AG08395 (cell line): ENCODE results near the gene ARL3.
A peak's percentile ranks its signal among the peaks of the same experiment; 100 is the strongest.
"Not testable (repeated sequence)": the region's sequence is repeated elsewhere in the genome, so short reads cannot be mapped to it uniquely, and the experiment has no call there.

Experiments used
- DNase-seq: peaks from one replicate; pipeline ENCODE4 v3.0.0; 2012; ENCODE audit warnings: mixed read lengths, low spot score

The ARL3 gene

DNA sequence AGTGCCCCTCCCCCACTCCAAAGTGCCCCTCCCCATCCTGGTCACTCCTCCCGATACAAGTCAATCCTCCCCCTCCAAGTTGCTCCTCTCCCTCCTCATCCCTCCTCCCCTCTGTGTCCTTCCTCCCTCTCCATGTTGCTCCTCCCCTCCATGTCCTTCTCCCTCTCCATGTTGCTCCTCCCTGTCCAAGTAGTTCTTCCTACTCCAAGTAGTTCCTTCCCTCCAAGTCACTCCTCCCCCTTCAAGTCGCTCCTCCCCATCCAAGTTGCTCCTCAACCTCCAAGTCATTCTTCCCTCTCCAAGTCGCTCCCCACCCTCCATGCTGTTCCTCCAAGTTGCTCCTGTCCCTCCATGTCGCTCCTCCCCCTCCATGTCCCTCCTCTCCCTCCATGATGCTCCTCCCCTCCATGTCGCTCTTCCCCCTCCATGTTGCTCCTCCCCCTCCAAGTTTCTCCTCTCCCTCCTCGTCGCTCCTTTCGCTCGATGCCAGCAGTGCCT is 20.9 kb upstream of the ARL3 start:
- DNase-seq: peak; percentile 38

DNA sequence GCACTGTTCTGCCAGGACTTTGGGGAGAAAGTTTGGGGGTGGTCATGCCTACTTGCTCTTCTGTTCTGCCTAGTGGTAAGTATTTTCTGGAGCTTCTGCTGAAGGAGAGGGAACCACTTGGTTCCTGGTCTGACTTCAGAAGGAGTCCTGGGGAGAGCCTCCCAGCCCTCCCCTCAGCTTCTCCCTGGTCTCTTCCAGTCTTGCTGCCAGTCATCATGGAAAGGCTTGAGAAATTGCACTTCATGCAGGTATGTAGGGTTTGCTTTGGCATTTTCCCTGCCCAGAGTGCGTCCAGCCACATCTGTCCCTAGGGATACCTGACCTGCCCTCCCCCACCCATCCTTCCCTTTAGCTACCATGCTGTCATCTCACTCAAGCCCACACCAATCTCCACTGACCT is 18.5 kb upstream of the ARL3 start:
- DNase-seq: no peak

DNA sequence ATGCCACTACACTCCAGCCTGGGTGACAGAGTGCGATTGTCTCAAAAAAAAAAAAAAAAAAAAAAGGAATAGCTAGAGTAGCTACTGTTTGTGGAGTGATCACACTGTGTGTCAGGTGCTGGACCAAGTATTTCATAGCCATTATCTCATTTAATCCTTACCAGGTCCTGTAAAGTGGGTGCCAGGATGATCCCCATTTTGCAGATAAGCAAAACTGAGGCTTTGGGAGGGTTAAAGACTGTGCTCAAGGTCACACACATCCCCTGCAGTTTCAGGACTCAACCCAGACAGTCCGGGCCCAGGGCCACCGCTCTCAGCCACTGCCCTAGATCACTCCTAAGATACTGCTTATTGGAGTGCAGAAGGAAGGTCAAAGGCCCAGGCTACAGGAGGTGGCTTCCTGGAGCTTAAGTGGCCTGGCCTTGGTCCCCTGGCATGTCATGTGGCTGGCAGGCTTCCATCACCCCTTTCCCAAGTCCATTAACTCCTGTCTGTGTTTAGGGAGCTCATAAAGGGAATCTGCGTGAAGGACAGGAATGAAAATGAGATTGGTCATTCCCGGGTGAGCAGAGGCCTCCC is 17.1 kb upstream of the ARL3 start:
- DNase-seq: no peak

DNA sequence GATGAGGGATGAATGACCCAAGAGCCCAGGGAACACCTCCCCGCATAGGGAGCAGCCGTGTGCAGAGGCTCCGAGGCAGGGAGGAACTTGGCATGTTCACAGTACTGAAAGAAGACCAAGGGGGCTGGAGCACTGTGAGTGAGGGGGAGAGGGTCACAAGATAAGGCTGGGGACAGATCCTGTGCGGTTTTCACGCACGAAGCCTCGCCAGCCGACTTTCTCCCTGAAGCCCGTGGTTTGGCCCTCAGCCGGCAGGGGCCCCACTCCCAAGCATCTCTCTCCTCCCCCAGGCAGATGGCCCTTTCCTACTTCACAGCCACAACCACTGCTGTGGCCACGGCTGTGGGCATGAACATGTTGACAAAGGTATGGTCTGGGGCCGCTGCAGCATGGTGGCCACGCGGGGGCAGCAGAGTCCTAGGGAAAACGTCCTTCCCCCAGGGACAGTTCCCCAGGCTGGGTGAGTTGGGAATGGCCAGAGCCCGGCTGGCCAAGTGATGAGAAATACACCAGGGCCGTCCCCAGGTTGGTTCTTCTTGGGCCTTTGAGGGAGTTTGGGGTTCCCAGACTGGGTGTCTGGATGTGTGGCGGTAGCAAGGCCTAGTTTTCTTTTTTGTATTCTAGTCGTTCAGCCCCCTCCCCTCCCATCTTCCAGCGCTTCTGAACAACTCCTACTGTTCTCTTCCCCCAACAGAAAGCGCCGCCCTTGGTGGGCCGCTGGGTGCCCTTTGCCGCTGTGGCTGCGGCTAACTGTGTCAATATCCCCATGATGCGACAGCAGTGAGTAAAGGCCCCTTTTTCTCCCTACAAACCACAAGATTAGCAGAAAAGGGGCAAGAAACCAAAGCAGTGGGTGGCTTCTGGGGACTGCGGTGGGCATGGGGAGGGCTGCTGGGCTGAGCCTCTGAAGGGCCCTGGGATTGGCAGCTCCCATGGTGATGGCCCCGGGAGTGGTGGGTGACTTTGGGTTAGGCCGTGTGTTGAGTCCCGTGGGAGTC is 15.1 kb upstream of the ARL3 start:
- DNase-seq: peak; percentile 92

DNA sequence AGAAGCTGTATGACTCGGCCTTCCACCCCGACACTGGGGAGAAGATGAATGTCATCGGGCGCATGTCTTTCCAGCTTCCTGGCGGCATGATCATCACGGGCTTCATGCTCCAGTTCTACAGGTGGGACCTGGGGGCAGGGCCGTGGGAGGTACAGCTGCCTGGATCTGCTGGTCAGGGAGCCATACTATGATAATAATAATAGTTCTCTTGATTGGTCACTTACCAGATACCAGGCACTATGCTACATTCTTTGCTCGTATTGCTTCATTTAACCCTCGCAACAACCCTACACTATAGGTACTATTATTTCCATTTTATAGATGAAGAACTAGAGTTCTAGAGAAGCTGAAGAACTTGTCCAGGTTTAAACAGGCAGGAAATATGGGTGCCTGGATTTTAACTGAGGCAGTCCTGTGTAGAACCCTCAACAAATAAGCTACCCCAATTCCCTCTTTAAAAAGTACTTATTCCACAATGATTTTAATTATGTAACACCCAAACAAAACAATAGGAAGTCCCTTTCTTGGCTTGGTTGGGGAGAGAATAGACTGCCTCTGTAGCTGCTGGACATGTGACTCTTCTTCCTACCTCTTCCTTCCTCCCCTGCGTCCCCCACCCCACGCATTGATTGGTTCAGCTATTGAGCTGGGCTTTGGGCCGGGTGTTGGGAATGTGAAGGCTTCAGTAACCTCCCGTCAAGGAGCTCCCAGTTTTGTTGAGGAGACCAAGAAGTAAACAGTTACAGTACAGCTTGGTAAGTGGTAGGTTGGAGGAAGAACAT is 13.0 kb upstream of the ARL3 start:
- DNase-seq: no peak

DNA sequence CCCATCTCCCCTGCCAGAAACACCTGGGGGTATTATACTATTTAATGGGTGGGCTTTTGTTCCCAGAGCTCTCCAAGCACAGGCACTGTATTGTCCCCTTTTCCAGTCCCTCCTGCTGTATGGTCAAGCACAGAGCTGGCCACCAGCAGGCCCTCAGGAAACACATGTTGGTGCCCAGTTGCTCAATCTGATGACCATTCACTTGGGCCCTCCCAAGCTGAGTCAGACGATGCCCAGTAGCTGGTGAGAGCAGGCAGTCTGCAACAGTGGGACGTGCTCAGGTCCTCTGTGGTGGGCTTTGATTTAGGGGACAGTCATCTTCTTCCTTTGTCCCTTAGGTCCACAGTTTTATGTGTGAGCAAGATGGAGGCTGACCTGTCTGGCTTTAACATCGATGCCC is 12.1 kb upstream of the ARL3 start:
- DNase-seq: peak; percentile 55

DNA sequence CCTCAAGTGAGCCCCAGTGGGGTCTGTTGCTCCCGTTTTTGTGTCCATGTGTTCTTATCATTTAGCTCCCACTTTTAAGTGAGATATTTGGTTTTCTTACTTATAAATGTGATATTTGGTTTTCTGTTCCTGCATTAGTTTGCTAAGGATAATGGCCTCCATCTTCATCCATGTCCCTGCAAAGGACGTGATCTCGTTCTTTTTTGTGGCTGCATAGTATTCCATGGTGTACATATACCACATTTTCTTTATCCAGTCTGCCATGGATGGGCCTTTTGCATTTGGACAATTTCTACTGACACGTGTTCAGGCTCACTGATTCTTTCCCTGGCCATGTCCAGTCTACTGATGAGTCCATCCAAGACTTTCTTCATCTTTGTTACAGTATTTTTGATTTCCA is 9.8 kb upstream of the ARL3 start:
- DNase-seq: no peak

DNA sequence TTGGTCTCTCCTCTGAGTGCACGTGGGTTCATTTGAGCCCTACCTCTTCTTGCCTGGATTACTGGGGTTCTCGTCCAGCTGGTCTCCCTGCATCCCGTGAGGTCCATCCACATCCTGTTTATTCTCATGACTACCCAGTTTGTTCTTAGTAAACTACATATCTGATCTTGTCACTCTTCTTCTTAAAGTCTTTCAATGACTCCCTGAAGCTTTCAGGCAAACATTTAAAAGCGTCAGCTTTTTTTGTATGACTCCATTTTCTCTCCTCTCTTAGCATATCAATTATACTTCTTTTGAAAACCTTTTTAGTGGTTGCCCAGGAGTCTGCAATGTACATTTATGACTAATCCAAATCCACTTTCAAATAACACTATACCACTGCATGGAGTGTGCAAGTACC is 7.8 kb upstream of the ARL3 start:
- DNase-seq: no peak

DNA sequence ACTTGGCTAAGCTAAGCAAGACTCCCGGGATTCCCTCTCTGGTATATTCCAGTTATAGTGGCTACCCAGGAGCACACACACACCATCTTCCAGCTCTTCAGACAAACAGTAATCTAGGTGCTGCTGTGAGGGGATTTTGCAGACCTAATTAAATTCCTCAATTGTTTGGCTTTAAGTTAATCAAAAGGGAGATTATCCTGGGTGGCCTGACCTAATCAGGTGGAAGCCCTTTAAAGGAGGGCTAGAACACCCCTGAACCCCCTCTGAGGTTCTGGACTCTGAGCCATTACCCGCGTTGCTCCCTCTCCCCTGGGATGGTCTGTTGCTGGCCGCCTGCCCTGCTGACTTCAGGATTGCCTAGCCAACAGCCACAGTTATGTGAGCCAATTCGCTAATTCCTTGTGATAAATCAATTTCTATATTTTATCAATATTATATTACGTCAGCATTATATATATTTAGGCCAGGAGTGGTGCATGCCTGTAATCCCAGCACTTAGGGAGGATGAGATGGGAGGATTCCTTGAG is 6.6 kb upstream of the ARL3 start:
- DNase-seq: no peak

DNA sequence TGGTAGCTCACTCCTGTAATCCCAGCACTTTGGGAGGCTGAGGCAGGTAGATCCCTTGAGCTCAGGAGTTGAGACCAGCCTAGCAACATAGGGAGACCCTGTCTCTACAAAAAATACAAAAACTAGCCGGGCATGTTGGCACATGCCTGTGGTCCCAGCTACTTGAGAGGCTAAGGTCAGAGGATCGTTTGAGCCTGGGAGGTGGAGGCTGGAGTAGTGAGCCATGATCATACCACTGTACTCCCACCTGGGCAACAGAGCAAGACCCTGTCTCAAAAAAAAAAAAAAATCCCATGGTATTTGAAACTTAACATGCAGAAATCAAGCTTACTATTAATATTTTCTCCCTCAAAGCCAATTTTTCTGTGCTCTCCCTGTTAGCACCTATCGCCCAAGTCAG is 6.1 kb upstream of the ARL3 start:
- no peak for DNase-seq

DNA sequence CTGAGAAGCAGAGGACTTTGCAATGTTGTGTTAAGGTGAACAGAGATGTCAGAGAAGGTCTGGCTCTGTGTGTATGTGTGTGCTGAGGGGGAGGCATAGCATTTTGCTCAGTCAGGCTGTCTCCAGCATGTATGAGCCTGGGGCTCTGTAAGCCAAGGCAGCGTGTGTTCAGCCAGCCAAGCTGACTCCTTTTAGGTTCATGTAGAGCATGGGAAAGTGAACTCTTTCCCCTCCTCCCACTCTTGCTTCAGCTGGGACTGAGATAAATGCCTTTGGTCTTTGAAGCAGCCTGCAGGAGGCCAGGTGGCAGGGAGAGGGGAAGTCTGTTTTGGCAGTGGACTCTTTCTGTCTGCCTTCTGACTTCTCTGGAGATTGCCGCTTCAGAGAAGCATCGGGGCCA is 4.0 kb upstream of the ARL3 start:
- no peak for DNase-seq

DNA sequence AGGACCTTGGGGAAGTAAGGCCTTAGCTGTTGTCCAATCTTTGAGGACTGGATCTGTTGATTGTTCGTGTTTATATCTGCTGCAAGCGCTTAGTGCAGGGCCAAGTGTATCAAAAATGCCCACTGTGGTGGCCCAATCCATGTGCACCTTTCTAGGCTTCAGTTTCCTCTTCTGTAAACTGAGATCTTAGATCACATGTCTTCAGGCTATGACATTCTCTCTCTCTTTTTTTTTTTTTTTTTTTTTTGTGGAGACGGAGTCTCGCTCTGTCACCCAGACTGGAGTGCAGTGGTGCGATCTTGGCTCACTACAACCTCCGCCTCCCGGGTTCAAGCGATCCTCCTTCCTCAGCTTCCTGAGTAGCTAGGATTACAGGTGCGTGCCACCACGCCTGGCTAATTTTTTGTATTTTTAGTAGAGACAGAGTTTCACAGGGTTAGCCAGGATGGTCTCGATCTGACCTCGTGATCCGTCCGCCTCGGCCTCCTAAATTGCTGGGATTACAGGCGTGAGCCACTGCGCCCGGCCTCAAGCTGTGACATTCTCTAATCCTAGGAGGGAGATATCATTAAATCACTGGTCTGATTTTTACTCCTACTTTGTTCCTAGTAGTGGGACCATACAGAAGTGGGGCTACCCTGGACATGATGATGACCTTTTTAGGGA is 2.8 kb upstream of the ARL3 start:
- DNase-seq: not testable (repeated sequence)

DNA sequence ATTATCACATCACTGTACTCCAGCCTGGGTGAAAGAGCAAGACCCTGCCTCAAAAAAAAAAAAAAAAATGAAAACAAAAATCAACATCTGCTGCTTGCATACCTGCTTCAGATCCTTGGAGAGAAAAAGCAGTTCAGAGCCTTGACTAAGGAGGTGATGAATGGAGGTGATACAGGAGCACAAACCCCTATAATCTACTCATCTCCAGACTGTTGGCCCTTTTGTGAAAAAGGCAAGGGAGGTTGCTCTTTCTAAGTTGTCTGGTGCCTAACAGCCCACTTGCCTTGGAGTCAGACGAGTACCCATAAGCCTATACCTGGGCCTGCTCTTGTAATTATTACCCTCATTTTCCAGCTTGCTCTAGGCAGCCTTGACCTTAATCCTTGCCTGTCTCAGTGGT is 1.7 kb upstream of the ARL3 start:
- DNase-seq: no peak

DNA sequence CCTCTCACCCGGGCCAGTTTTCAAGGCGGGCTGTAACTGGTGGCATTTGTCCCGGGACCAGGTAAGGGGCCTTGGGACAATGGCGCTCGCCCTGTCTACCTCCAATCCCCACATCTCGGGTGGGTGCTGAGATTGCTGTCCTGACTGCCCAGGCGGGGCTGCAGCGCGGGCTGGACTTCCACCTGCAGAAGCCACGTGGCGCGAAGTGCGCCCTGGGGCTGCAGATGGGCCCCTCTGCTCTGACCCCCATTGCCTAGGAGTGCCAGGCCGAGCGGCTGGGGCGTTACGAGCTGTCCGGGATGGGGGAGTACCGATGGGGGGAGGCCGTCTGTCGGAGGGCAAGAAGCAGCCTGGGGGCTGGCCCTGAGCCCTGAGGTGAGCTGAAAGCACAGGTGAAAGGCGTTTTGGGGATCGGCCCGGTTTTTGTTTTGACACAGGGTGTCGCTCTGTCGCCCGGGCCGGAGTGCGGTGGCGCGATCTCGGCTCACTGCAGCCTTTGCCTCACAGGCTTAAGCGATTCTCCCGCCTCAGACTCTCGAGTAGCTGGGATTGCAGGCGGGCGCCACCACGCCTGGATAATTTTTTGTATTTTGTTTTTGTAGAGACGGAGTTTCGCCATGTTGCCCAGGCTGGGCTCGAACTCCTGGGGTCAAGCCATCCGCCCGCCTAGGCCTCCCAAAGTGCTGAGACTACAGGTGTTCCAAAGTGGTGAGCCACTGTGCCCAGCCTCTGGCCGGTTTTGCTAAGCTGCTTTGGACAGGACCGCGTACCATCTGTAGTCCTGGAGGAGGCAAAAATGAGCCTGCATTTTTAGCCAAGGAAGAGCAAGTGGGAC is 641 bp upstream of the ARL3 start, which contains the start of gene SFXN2:
SFXN2 (plus strand) TSS at position 16 of the 835 bp plus-strand sequence. CDS start 12,001 bp downstream, outside the sequence.
- DNase-seq: no peak

DNA sequence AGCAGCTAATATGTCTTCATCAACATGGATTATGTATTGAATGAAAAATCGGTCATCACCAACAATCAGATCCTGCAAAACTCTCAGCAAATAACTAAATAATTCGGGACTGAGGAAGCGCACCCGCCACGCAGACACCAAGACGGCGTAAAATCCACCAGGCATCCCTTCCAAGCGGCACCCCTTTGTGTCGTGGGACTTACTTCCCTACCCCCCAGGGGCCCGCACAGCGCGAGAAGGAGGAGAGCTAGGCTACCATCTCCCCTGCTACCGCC is 721 bp downstream of the ARL3 start:
- DNase-seq: no peak

DNA sequence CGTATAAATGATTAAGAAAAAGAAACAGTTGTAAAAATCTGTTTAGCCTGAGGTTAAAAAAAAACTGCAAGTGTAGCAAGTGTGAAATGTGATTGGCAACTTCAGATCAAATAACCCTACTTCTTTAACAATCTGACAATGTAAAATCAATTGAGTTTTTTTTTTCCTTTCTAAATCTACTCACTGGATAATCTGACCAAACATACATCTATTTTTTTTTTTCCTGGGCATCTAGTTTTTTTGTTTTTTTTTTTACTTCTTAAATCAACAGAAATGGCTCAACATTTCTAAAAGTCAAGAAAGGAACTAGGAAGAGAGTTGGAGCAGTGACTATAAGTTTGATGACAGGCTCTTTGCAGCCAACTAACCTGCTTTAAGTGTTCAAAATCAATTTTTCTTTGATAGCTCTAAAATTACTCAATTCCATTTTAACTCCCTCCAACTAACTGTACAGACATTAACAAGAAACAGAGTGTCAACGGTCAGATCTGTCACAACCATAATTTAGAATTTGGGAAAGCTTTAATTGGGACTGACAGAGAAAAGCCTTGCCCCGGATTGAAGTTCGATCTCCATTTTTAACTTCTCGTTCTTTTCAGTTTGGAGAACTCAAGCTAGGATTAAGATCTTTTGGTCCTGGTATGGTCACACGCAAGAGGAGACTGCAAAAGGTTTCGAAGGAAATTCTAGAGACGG is 1.2 kb downstream of the ARL3 start:
- no peak for DNase-seq

DNA sequence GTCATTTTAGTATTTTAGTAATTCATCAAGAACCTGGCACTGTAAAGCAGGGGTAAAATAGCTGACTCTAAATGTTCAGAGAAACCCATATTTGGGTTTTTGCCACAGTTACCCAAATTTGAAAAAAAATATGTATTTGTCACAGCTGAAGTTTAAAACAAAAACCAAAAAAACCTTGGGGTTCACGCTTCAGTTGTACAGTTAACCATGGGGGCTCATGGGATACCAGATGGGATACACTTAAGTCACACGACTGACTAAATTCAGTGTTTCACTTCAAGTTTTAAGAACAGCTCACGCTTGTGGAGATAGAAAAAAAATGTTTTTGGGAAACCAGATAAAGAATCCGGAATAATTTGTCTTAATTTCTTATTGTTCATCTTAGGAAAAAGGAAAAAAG is 2.1 kb downstream of the ARL3 start:
- no peak for DNase-seq

DNA sequence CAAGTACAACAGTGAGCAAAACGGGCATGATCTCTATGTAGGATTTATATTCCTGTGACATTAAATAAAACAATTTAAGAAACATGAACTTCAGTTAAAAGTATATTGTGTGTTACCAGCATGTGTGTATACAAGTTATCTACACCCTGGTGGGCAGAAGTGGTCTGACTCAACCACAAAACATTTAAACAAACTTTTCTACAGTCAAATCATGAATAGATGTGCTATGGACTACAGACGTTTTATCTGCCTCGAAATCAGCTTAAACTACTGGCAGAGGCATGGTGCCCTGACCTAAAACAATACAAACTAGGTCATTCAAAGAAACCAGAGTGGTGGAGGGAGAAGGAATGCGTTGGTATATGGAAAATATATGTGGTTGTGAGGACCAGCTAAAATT is 3.6 kb downstream of the ARL3 start:
- peak; percentile 55 for DNase-seq

DNA sequence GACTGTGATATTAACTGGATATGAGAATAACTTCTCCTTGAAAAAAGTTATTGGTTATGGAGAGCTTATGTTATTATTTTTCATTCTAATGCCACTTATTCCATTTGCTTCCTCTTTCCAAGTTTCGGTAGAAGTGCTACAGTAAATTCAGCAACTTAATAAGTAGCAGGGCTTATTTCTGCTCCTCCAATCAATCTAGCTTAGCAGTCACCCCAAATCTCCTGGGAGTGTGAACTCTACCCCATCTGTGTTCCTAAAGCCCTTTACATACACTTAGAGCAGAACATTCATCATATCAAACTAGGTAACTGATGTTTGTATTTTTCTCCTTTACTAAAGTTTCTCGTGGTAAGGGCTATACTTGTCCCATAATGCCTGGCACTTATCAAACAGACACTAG is 8.7 kb downstream of the ARL3 start:
- no peak for DNase-seq

DNA sequence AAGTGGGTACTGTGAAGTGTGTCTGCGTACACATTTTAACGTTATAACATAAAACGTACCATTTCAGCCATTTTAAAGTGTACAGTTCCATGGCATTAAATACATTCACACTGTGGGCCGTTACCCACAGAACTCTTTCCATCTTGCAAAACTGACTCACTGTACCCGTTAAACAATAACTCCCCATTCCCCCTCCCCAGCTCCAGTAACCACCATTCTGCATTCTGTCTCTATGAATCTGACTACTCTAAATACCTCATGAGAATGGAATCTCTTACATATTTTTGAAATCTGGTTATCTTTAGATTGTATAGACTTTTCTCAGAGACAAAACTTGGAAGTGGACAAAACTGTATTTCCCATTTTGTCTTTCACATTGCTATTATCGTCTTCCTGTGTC is 9.3 kb downstream of the ARL3 start:
- DNase-seq: no peak
